H9 (cell line): ENCODE results near the gene CCDC88A. TPM values are rescaled to one million over a fixed set of nuclear protein-coding genes. Genes with fewer than 3 reads are reported as not detected.
"Not testable (repeated sequence)": the region's sequence is repeated elsewhere in the genome, so short reads cannot be mapped to it uniquely, and the experiment has no call there.

Experiments
- DNase-seq: peaks from one replicate; pipeline ENCODE4 v3.0.0-alpha.2; 2017
- H2AFZ ChIP-seq: one replicate; pipeline ENCODE4 v1.6.1; 2013; ENCODE audit warnings: mild to moderate bottlenecking, low read length, control low read depth, moderate library complexity
- H2AK5ac ChIP-seq: 2 replicates; pipeline ENCODE4 v1.6.1; 2013; ENCODE audit warnings: low read length, control low read depth, mixed read lengths; ENCODE audit not compliant: insufficient read length
- H2BK120ac ChIP-seq: one replicate; pipeline ENCODE4 v1.6.1; 2013; ENCODE audit warnings: low read depth, mild to moderate bottlenecking, low read length, control low read depth, inconsistent platforms; ENCODE audit not compliant: poor library complexity, severe bottlenecking
- H2BK12ac ChIP-seq: 2 replicates; pipeline ENCODE4 v1.6.1; 2013; ENCODE audit warnings: low read length, control low read depth, mixed read lengths, low read depth; ENCODE audit not compliant: insufficient read length
- H2BK15ac ChIP-seq: 2 replicates; pipeline ENCODE4 v1.6.1; 2013; ENCODE audit warnings: low read depth, low read length, control low read depth
- H2BK20ac ChIP-seq: one replicate; pipeline ENCODE4 v1.6.1; 2013; ENCODE audit warnings: low read depth, mild to moderate bottlenecking, low read length, control low read depth, inconsistent platforms; ENCODE audit not compliant: poor library complexity, severe bottlenecking
- H2BK5ac ChIP-seq: 2 replicates; pipeline ENCODE4 v1.6.1; 2013; ENCODE audit warnings: low read length, control low read depth, mixed read lengths; ENCODE audit not compliant: insufficient read length
- H3K14ac ChIP-seq: 2 replicates; pipeline ENCODE4 v1.6.1; 2013; ENCODE audit warnings: low read length, control low read depth; ENCODE audit not compliant: insufficient read depth
- H3K18ac ChIP-seq: 2 replicates; pipeline ENCODE4 v1.6.1; 2013; ENCODE audit warnings: low read depth, mild to moderate bottlenecking, mixed read lengths, low read length, control low read depth; ENCODE audit not compliant: insufficient read length
- H3K23ac ChIP-seq: 2 replicates; pipeline ENCODE4 v1.6.1; 2013; ENCODE audit warnings: low read length, control low read depth, mixed read lengths, low read depth; ENCODE audit not compliant: insufficient read length
- H3K23me2 ChIP-seq: 2 replicates; pipeline ENCODE4 v1.6.1; 2013; ENCODE audit warnings: low read depth, mild to moderate bottlenecking, mixed read lengths, low read length, control low read depth; ENCODE audit not compliant: insufficient read length, poor library complexity, severe bottlenecking
- H3K27ac ChIP-seq: 2 replicates; pipeline ENCODE4 v1.5.1; 2013; ENCODE audit warnings: low read length, control low read depth, mixed read lengths, low read depth; ENCODE audit not compliant: insufficient read length
- H3K27me3 ChIP-seq: 2 replicates; pipeline ENCODE4 v1.6.1; 2013; ENCODE audit warnings: low read length, control low read depth, inconsistent platforms; ENCODE audit not compliant: insufficient read depth
- H3K4ac ChIP-seq: 2 replicates; pipeline ENCODE4 v1.6.1; 2013; ENCODE audit warnings: low read depth, mild to moderate bottlenecking, control low read depth, inconsistent platforms, low read length, moderate library complexity
- H3K4me1 ChIP-seq: 2 replicates; pipeline ENCODE4 v1.6.1; 2013; ENCODE audit warnings: low read length, control low read depth, inconsistent platforms; ENCODE audit not compliant: insufficient read depth
- H3K4me2 ChIP-seq: 2 replicates; pipeline ENCODE4 v1.6.1; 2013; ENCODE audit warnings: low read length, control low read depth, mixed read lengths; ENCODE audit not compliant: insufficient read length, insufficient read depth
- H3K56ac ChIP-seq: 2 replicates; pipeline ENCODE4 v1.6.1; 2013; ENCODE audit warnings: low read depth, mild to moderate bottlenecking, mixed read lengths, low read length, control low read depth; ENCODE audit not compliant: insufficient read length
- H3K79me1 ChIP-seq: 2 replicates; pipeline ENCODE4 v1.6.1; 2013; ENCODE audit warnings: low read depth, mild to moderate bottlenecking, moderate library complexity, low read length, control low read depth, inconsistent platforms; ENCODE audit not compliant: insufficient read depth, poor library complexity, severe bottlenecking
- H3K79me2 ChIP-seq: 2 replicates; pipeline ENCODE4 v1.6.1; 2013; ENCODE audit warnings: low read length, control low read depth, inconsistent platforms; ENCODE audit not compliant: insufficient read depth
- H3K9ac ChIP-seq: 2 replicates; pipeline ENCODE4 v1.6.1; 2013; ENCODE audit warnings: low read length, control low read depth, mixed read lengths; ENCODE audit not compliant: insufficient read length; ENCODE audit errors: extremely low read depth
- H3K9me3 ChIP-seq: one replicate; pipeline ENCODE4 v1.6.1; 2013; ENCODE audit warnings: low read depth, low read length, inconsistent platforms; ENCODE audit not compliant: control insufficient read depth
- H3T11ph ChIP-seq: one replicate; pipeline ENCODE4 v1.6.1; 2013; ENCODE audit warnings: mild to moderate bottlenecking, low read length, control low read depth, inconsistent platforms
- H4K20me1 ChIP-seq: one replicate; pipeline ENCODE4 v1.6.1; 2013; ENCODE audit not compliant: control insufficient read depth, insufficient read length, insufficient read depth
- H4K5ac ChIP-seq: 2 replicates; pipeline ENCODE4 v1.6.1; 2013; ENCODE audit warnings: low read depth, mild to moderate bottlenecking, mixed read lengths, low read length, control low read depth; ENCODE audit not compliant: insufficient read length
- H4K8ac ChIP-seq: replicated peaks from 2 replicates; pipeline ENCODE4 v1.6.1; 2013; ENCODE audit warnings: low read length, control low read depth, mixed read lengths, low read depth; ENCODE audit not compliant: insufficient read length
- H4K91ac ChIP-seq: 2 replicates; pipeline ENCODE4 v1.6.1; 2013; ENCODE audit warnings: low read depth, mild to moderate bottlenecking, moderate library complexity, mixed read lengths, low read length, control low read depth; ENCODE audit not compliant: insufficient read length
- H3K27ac Mint-ChIP-seq, 3 experiments: 2 replicates in 2 of 3; 3 replicates in 1 of 3; pipeline ENCODE4 v1.8.0; 2020 to 2021; ENCODE audit warnings: mixed read lengths in 3 of 3, mild to moderate bottlenecking in 1 of 3, moderate library complexity in 1 of 3
- H3K27me3 Mint-ChIP-seq: 2 replicates; pipeline ENCODE4 v1.8.0; 2021; ENCODE audit warnings: low read depth, mild to moderate bottlenecking, moderate library complexity, mixed read lengths
- H3K36me3 Mint-ChIP-seq, 3 experiments: 2 replicates in 2 of 3; 3 replicates in 1 of 3; pipeline ENCODE4 v1.8.0; 2020 to 2021; ENCODE audit warnings: low read depth in 3 of 3, mixed read lengths in 3 of 3; ENCODE audit not compliant: insufficient read depth in 1 of 3
- H3K4me1 Mint-ChIP-seq, 2 experiments: 2 replicates each; pipeline ENCODE4 v1.8.0; 2020; ENCODE audit warnings: mixed read lengths in 2 of 2
- H3K4me3 Mint-ChIP-seq, 2 experiments: 2 replicates in 1 of 2; 3 replicates in 1 of 2; pipeline ENCODE4 v1.8.0; 2020 to 2021; ENCODE audit warnings: mild to moderate bottlenecking in 2 of 2, mixed read lengths in 2 of 2, moderate library complexity in 1 of 2
- H3K9me3 Mint-ChIP-seq, 2 experiments: 2 replicates in 1 of 2; 3 replicates in 1 of 2; pipeline ENCODE4 v1.8.0; 2020; ENCODE audit warnings: mild to moderate bottlenecking in 2 of 2, mixed read lengths in 2 of 2, moderate library complexity in 1 of 2
- WGBS: extraction: QIAGEN DNeasy Blood & Tissue Kit; methylation state at CpG from one replicate; pipeline ENCODE4 v1.1.7; 2013; ENCODE audit warnings: missing lambda C conversion rate, low lambda C conversion rate, mixed read lengths; ENCODE audit not compliant: insufficient read length; ENCODE audit errors: extremely low coverage; 5-methylcytosine and 5-hydroxymethylcytosine counted together
- total RNA-seq: library from RNA; stranded (reverse); gene quantifications from 2 replicates; pipeline ENCODE4 v1.2.1, GENCODE V29; 2021
- TF ChIP-seq, protein P1 (sequence below): fragments of 200-600 bp; sonication (generic); conservative IDR thresholded peaks from 3 replicates; pipeline ENCODE4 v1.8.0; 2021; ENCODE audit warnings: antibody characterized with exemption, mild to moderate bottlenecking

Gene CCDC88A
- total RNA-seq, 1 experiment from 2014 or later: 91.8 TPM

DNA sequence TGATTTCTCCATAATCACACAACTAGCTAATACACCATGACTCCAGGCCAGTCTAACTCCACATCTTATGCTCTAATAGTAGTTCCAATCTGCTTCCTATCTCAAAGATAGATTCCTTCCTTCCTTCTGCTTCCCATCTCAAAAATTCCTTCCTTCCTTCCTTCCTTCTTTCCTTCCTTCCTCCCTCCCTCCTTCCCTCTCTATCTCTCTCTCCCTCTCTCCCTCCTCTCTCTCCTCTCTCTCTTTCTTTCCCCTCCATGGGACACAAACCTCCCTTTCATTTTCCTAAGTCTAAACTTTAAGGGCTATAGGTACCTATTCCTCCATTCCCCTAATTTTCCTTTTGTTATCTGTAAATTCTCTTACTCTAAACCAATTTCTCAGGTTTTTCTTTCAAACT, 62.5 kb downstream of the CCDC88A start:
- no peaks in the 10 kb centered on the region for H4K20me1 ChIP-seq
- no peak overlapping the region for H3T11ph ChIP-seq
- no peak overlapping the region for H3K4me2 ChIP-seq
- no peak overlapping the region for H3K56ac ChIP-seq
- no peak overlapping the region for H3K9ac ChIP-seq
- H2AFZ ChIP-seq: no peak overlapping the region
- Mint-ChIP-seq H3K4me1 (peaks cover 10 to 13% of the 10 kb centered on the region in 2 experiments), H3K27ac (no peak overlapping the region), H3K4me3 (no peak overlapping the region), H3K36me3 (peaks cover 23 to 36% (median 35%) of the 10 kb centered on the region in 3 experiments), H3K9me3 (peaks cover 0 to 3% of the 10 kb centered on the region in 2 experiments; a peak in 1 of 5 replicates), H3K27me3 (no peaks in the 10 kb centered on the region)
- no peak overlapping the region for H4K8ac ChIP-seq
- H2BK120ac ChIP-seq: no peak overlapping the region
- H3K79me1 ChIP-seq: no peaks in the 10 kb centered on the region
- no peaks in the 10 kb centered on the region for H3K27me3 ChIP-seq
- H2AK5ac ChIP-seq: no peak overlapping the region
- no peak overlapping the region for H2BK5ac ChIP-seq
- H3K27ac ChIP-seq: no peak overlapping the region
- H3K14ac ChIP-seq: no peak overlapping the region
- no peak overlapping the region for H3K4ac ChIP-seq
- no peak overlapping the region for H3K23ac ChIP-seq
- no peak overlapping the region for H3K18ac ChIP-seq
- no peak overlapping the region for H4K91ac ChIP-seq
- H4K5ac ChIP-seq: no peak overlapping the region
- H3K23me2 ChIP-seq: no peaks in the 10 kb centered on the region
- H2BK15ac ChIP-seq: no peak overlapping the region
- no peak overlapping the region for H2BK20ac ChIP-seq
- no peak overlapping the region for H2BK12ac ChIP-seq
- H3K4me1 ChIP-seq: no peaks in the 10 kb centered on the region
- TF ChIP-seq, protein P1, sequence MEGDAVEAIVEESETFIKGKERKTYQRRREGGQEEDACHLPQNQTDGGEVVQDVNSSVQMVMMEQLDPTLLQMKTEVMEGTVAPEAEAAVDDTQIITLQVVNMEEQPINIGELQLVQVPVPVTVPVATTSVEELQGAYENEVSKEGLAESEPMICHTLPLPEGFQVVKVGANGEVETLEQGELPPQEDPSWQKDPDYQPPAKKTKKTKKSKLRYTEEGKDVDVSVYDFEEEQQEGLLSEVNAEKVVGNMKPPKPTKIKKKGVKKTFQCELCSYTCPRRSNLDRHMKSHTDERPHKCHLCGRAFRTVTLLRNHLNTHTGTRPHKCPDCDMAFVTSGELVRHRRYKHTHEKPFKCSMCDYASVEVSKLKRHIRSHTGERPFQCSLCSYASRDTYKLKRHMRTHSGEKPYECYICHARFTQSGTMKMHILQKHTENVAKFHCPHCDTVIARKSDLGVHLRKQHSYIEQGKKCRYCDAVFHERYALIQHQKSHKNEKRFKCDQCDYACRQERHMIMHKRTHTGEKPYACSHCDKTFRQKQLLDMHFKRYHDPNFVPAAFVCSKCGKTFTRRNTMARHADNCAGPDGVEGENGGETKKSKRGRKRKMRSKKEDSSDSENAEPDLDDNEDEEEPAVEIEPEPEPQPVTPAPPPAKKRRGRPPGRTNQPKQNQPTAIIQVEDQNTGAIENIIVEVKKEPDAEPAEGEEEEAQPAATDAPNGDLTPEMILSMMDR: no peak
- no peaks in the 10 kb centered on the region for H3K79me2 ChIP-seq
- no peak for DNase-seq
- no peaks in the 10 kb centered on the region for H3K9me3 ChIP-seq

DNA sequence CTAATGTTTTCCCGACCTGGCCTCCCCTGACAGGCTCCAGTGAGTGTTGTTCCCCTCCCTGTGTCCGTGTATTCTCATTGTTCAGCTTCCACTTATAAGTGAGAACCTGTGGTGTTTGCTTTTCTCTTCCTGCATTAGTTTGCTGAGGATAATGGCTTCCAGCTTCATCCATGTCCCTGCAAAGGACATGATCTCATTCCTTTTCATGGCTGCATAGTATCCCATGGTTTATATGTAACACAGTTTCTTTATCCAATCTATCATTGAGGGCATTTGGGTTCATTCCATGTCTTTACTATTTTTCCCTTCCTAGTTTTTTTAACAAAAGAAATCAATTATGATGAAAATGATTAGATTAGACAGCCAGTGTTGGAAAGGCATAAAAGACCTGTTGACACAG, 63.5 kb downstream of the CCDC88A start:
- H3K9me3 ChIP-seq, H2AK5ac ChIP-seq, DNase-seq, H4K91ac ChIP-seq, H4K20me1 ChIP-seq, H3K4me1 ChIP-seq, H2BK120ac ChIP-seq, H3K27me3 Mint-ChIP-seq, H3K27ac Mint-ChIP-seq, H3K27ac ChIP-seq, H3K56ac ChIP-seq, H3K23me2 ChIP-seq, H3K4ac ChIP-seq, H3K27me3 ChIP-seq, H3K4me3 Mint-ChIP-seq, H3K79me1 ChIP-seq, H3K14ac ChIP-seq, H3K18ac ChIP-seq, H3K9ac ChIP-seq, H2BK12ac ChIP-seq, H4K8ac ChIP-seq, H3K23ac ChIP-seq, H4K5ac ChIP-seq, H3K4me2 ChIP-seq, H2BK20ac ChIP-seq, H3T11ph ChIP-seq, H2BK5ac ChIP-seq, H3K79me2 ChIP-seq, H2AFZ ChIP-seq, H2BK15ac ChIP-seq, H3K9me3 Mint-ChIP-seq: not testable (repeated sequence)
- peaks cover 32 to 45% (median 42%) of the 10 kb centered on the region in 3 experiments for H3K36me3 Mint-ChIP-seq
- peaks cover 10 to 13% of the 10 kb centered on the region in 2 experiments for H3K4me1 Mint-ChIP-seq
- no CpG with 5 or more reads among the region's 2 CpGs for WGBS
